HEK293T (cell line): ENCODE measurements around the gene DRD1.

Experiments
- ARNT ChIP-seq: fragments of 450-650 bp; IDR thresholded peaks from 2 replicates; pipeline ENCODE4 v1.6.1; 2017; ENCODE audit warnings: mild to moderate bottlenecking
- FOXA1 ChIP-seq: fragments of 450-650 bp; IDR thresholded peaks from 2 replicates; pipeline ENCODE4 v1.6.1; 2016; ENCODE audit warnings: mild to moderate bottlenecking
- SP1 ChIP-seq: fragments of 450-650 bp; IDR thresholded peaks from 2 replicates; pipeline ENCODE4 v1.6.1; 2017

DNA sequence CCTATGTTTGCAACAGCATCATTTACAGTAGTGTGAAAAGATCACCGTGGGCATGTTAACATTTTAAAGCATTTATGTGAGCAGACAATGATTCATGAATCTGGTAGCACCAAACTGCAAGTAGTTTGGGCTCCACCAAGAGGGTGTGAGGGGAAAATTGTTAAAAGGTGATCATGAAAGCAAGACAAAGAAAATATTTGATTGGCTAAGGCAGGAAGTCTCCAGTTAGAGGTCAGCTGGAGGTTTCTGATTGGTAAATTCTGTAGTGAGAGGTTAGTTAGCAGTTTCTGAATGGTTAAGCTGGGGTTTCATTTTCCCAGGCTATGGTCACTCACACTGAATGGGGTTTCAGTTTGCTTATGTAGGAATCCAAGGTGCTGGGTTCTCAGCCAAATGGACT lies 13.5 kb upstream of the DRD1 start:
- TF ChIP-seq FOXA1 (no peak), ARNT (no peak), SP1 (no peak)
